ENCODE results near the gene TTC23. TPM values are rescaled to one million over a fixed set of nuclear protein-coding genes. Genes with fewer than 3 reads are reported as not detected.
A peak's percentile ranks its signal among the peaks of the same experiment; 100 is the strongest.

The TTC23 gene
- total RNA-seq, 4 donors from 2014 or later: 12.1 to 27.7 (median 21.5) TPM

DNA sequence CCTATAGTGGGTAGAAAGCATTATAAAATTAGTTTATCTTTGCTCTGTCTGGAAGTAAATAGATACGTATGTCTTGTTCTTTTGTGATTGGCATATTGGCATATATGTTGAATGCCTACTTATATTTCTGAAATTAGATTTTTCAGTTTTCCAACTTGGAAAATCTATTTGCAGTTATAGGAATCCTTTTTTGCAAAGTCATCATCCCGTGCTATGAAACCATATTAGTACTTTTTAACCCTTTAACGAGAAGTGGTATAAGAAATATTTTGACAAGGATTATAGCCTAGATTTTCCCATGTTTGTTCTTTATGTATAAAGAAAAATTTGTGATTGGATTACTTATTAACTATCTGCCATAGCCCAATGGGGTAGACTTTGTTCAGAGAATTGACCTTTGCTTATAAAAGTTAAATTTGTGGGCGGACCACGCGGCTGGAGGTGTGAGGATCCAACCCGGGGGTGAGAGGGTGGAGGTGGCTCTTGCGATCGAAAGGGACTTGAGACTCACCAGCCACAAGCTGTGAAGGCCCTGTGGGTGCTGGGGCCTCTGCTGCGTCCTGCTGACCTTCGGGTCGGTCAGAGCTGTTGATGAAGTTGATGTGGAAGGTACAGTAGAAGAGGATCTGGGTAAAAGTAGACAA is 7.8 kb upstream of the TTC23 start:
- intact Hi-C loops (cut with DNase I): no loop called here
- Histone ChIP-seq H3K36me3 (peaks cover 0 to 35% (median 0%) of the 10 kb centered on the region in 3 donors), H3K9me3 (no peaks in the 10 kb centered on the region), H3K4me3 (no peak overlapping the region), H3K4me1 (peaks cover 5 to 23% (median 11%) of the 10 kb centered on the region in 3 donors), H3K27ac (no peak overlapping the region), H3K27me3 (no peaks in the 10 kb centered on the region)
- no peak for DNase-seq
- WGBS, 2 donors: 93 to 94% methylated on average over 12 of the region's 12 CpGs
- TF ChIP-seq, protein P1, sequence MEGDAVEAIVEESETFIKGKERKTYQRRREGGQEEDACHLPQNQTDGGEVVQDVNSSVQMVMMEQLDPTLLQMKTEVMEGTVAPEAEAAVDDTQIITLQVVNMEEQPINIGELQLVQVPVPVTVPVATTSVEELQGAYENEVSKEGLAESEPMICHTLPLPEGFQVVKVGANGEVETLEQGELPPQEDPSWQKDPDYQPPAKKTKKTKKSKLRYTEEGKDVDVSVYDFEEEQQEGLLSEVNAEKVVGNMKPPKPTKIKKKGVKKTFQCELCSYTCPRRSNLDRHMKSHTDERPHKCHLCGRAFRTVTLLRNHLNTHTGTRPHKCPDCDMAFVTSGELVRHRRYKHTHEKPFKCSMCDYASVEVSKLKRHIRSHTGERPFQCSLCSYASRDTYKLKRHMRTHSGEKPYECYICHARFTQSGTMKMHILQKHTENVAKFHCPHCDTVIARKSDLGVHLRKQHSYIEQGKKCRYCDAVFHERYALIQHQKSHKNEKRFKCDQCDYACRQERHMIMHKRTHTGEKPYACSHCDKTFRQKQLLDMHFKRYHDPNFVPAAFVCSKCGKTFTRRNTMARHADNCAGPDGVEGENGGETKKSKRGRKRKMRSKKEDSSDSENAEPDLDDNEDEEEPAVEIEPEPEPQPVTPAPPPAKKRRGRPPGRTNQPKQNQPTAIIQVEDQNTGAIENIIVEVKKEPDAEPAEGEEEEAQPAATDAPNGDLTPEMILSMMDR (IDR thresholded peaks at IDR 0.05): no peak
- no peak for TF ChIP-seq POLR2A (IDR thresholded peaks at IDR 0.05)

DNA sequence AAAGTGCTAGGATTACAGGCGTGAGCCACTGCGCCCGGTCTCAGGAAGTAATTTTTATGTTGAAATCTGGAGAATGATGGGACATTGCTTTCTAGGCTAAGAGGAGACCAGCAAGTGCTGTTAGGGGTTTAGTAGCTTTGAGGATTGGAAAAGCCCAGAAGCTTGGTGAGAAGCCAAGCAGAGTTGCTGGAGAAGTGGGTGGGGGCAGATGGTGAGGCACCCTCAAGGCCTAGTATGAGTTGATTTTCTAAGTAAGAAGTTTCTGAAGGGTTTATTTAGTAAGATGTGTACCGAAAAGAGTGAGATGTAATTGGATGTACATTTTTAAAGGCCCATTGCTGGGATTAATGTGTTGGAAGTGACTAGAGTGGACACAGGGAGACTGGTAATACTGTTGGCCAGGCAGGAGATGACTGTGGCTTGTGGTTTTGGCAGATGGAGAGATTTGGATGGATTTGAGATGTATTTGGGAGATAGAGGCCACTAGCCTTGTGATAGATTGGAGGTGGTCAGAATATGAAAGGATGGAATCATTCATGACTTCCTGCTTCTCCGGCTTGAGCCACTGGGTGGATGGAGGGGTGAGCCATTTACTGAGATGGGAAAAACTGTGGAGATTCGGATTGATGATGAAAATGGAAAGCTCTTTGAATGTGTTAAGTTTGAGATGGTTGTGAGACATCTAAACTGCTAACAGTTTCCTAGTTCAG is 4.2 kb upstream of the TTC23 start:
- Histone ChIP-seq H3K27me3 (no peaks in the 10 kb centered on the region), H3K9me3 (no peaks in the 10 kb centered on the region), H3K36me3 (peaks cover 0 to 22% (median 0%) of the 10 kb centered on the region in 3 donors), H3K4me3 (no peak overlapping the region), H3K27ac (no peak overlapping the region), H3K4me1 (peaks cover 8 to 44% (median 14%) of the 10 kb centered on the region in 3 donors)
- TF ChIP-seq, protein P1 (IDR thresholded peaks at IDR 0.05): no peak
- intact Hi-C loops (cut with DNase I): no loop called here
- 78 to 87% methylated on average over 3 of the region's 6 CpGs for WGBS, 2 donors
- no peak for DNase-seq

DNA sequence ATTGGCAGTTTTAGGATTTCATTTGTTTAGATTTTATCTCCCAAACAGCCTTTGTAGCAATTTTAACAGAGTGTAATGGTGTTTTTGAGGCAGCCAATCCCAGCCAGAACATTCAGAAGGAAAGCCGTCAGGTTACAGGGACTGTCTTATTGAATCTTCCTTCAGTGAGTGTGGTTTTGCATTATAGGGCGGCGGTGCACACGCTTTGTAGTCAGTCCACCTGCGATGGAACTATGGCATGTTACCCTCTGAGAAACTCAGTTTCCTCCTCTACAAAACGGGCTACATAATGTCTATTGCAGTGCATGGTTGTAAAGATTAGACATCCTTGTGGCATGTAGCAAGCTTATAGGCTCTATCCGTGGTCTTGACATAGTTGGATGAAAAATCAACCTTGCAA is 2.9 kb upstream of the TTC23 start:
- 63 to 70% methylated on average over 7 of the region's 7 CpGs for WGBS, 2 donors

DNA sequence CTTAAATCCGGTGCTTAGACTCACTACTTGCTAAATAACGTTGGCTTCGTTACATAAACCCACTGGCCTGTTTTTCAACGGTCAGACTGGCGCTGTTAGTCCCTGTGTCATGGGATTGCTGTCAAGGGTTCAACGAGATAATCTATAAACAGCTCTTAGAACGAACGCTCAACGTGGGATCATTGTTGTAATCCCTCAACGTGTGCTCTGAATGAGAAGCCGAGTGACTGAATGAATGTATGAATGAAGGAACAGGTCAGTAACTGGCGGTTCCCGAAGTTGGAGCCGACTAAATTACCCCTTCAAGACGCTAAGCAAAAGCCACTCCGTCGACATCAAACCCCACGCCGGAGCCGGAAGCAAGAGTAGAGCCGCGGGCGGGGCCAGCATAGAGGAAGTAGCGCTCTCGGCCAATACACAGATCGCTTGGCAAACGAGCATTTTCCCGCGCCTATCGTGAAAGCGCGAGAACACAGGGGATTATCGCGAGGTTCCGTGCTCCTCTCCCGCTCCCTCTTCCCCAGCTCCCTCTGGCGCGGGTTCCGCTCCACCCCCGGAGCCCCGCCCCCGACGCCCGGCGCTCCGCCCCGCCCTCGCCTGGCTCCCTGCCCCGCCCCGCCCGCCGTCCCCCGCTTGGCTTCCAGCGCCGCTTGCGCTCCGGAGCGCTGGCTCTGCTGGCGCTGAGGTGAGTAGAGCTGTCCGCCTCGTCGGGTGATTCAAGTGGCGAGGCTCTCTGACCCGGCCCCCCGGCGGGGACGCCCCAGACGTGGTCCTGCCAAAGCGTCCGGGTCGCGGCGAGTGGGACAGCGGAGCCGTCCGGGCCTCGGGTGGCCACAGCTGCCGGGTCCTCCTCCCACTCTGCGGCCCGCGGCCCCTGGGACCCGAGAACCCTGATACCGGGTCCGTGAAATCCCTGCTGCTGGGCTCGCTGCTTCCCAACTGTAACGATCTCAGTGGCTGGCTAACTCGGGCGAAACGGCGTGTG is 1.8 kb upstream of the TTC23 start, which contains the start of gene LRRC28:
Gene LRRC28 (plus strand): TSS at position 625 of the 985 bp plus-strand sequence. CDS start 4,477 bp downstream, outside the sequence.
- TF ChIP-seq POLR2A (IDR thresholded peaks at IDR 0.05): peak in 3 of 4 donors; percentile 75 to 89 (median 81)
- TF ChIP-seq, protein P1 (IDR thresholded peaks at IDR 0.05): no peak

More for the DNA sequence above, 2.9 kb upstream of the TTC23 start:
- Histone ChIP-seq H3K9me3 (no peaks in the 10 kb centered on the region), H3K4me3 (peak overlapping the region in 3 of 4 donors; percentile 86 to 92 (median 92)), H3K36me3 (peaks cover 0 to 17% (median 0%) of the 10 kb centered on the region in 3 donors), H3K27me3 (no peaks in the 10 kb centered on the region), H3K4me1 (peaks cover 13 to 56% (median 22%) of the 10 kb centered on the region in 3 donors), H3K27ac (peak overlapping the region in 1 of 4 donors; percentile 97)
- no peak for DNase-seq
- intact Hi-C loops (cut with DNase I): no loop called here
- TF ChIP-seq, protein P1 (IDR thresholded peaks at IDR 0.05): no peak
- TF ChIP-seq POLR2A (IDR thresholded peaks at IDR 0.05): no peak

More for the DNA sequence above, 1.8 kb upstream of the TTC23 start, which contains the start of gene LRRC28:
- Histone ChIP-seq H3K27ac (peak within 1 kb of the TSS; percentile 90 to 97 (median 96)), H3K4me3 (peak within 1 kb of the TSS; percentile 72 to 92 (median 89)), H3K9me3 (no peaks in the 10 kb centered on the region), H3K27me3 (no peaks in the 10 kb centered on the region), H3K36me3 (peaks cover 0 to 5% (median 0%) of the 10 kb centered on the region in 3 donors), H3K4me1 (peaks cover 13 to 68% (median 22%) of the 10 kb centered on the region in 3 donors)
- DNase-seq: peak; percentile 82
- WGBS, 2 donors: 0% methylated on average over 28 to 45 of the region's 90 CpGs
- intact Hi-C loops (cut with DNase I): no loop called here

Measured in esophagus squamous epithelium (tissue), 5 donors.